HCT116 (cell line): ENCODE results near the gene TOM1L1. TPM values are rescaled to one million over a fixed set of nuclear protein-coding genes. Genes with fewer than 3 reads are reported as not detected.

Experiments used
- ATAC-seq: fragments of 200-7000 bp; cut with Tn5 transposase; 2 replicates; pipeline ENCODE4 v1.9.1; 2020; ENCODE audit warnings: mild to moderate bottlenecking, moderate library complexity
- BruUV-seq: library from RNA; stranded (reverse); fragments of 400-500 nt; replicated peaks from 2 replicates; lab custom pipeline; 2021; lab: Mats Ljungman, UMichigan
- CTCF ChIA-PET: fragments of 300-600 bp; sonication (Branson Sonifier 250); formaldehyde crosslinking; loops from one replicate; lab custom pipeline; 2021; ENCODE audit warnings: antibody characterized with exemption; lab: Charles Lee
- POLR2A ChIA-PET: fragments of 300-600, 350-600 bp; sonication (Branson Sonifier 250); formaldehyde crosslinking; loops from one replicate; lab custom pipeline; 2021; ENCODE audit warnings: antibody characterized with exemption; lab: Charles Lee
- RAD21 ChIA-PET, 2 experiments: fragments of 300-600 bp; sonication (Branson Sonifier 250); formaldehyde crosslinking; loops; one replicate each; lab custom pipeline; 2023; ENCODE audit warnings: low total read pairs in 2 of 2; ENCODE audit not compliant: uncharacterized antibody in 2 of 2, unreplicated experiment in 2 of 2, low non-redundant PET in 1 of 2; lab: Charles Lee
- DNase-seq: peaks from one replicate; pipeline ENCODE4 v3.0.0-alpha.2; 2010; ENCODE audit warnings: low read depth, low spot score
- H2AFZ ChIP-seq: fragments of 200-600 bp; shearing (Covaris generic), sonication (generic); 2 replicates; pipeline ENCODE4 v1.6.1; 2017; ENCODE audit warnings: low read depth, mixed run types, mixed read lengths, antibody characterized with exemption, low read length; ENCODE audit not compliant: poor library complexity, severe bottlenecking
- H3K27ac ChIP-seq: 2 replicates; pipeline ENCODE4 v1.5.1; 2012; ENCODE audit warnings: low read depth, low read length
- H3K27me3 ChIP-seq: fragments of 200-600 bp; sonication (generic); 2 replicates; pipeline ENCODE4 v1.6.1; 2016; ENCODE audit warnings: mixed run types, low read length, mixed read lengths; ENCODE audit not compliant: insufficient read depth
- H3K36me3 ChIP-seq, 2 experiments: fragments of 200-500 bp in 1 of 2; fragments of 200-600 bp in 1 of 2; sonication (Bioruptor generic) in 1 of 2; sonication (generic) in 1 of 2; 2 replicates each; pipeline versions ENCODE4 v1.5.1 to v1.6.1; 2014 to 2016; ENCODE audit warnings: low read length in 2 of 2, inconsistent platforms in 1 of 2, mixed read lengths in 1 of 2, mixed run types in 1 of 2; ENCODE audit not compliant: insufficient read depth in 2 of 2, control insufficient read depth in 1 of 2
- H3K4me1 ChIP-seq, 2 experiments: fragments of 200-600 bp in 1 of 2; sonication (generic) in 1 of 2; 2 replicates each; pipeline versions ENCODE4 v1.5.1 to v1.6.1; 2012 to 2017; ENCODE audit warnings: low read length in 2 of 2, inconsistent platforms in 1 of 2, mild to moderate bottlenecking in 1 of 2, mixed read lengths in 1 of 2, mixed run types in 1 of 2, moderate library complexity in 1 of 2; ENCODE audit not compliant: insufficient read depth in 2 of 2, control insufficient read depth in 1 of 2
- H3K4me2 ChIP-seq: fragments of 200-600 bp; sonication (generic); 2 replicates; pipeline ENCODE4 v1.6.1; 2017; ENCODE audit warnings: mixed run types, low read length, mixed read lengths
- H3K4me3 ChIP-seq, 2 experiments: fragments of 200-600 bp in 1 of 2; sonication (generic) in 1 of 2; replicated peaks in 1 of 2; 2 replicates each; pipeline ENCODE4 v1.5.1; 2011 to 2016; ENCODE audit warnings: low read length in 2 of 2, control low read depth in 1 of 2, low read depth in 1 of 2, mild to moderate bottlenecking in 1 of 2, mixed read lengths in 1 of 2, mixed run types in 1 of 2
- H3K79me2 ChIP-seq: fragments of 200-600 bp; sonication (generic); 2 replicates; pipeline ENCODE4 v1.6.1; 2017; ENCODE audit warnings: mild to moderate bottlenecking, mixed run types, low read length, moderate library complexity, mixed read lengths; ENCODE audit not compliant: insufficient read depth
- H3K9ac ChIP-seq: fragments of 200-600 bp; sonication (generic); 2 replicates; pipeline ENCODE4 v1.6.1; 2016; ENCODE audit warnings: low read length, mixed read lengths
- H3K9me2 ChIP-seq: fragments of 200-600 bp; sonication (generic), shearing (Covaris generic); 2 replicates; pipeline ENCODE4 v1.6.1; 2017; ENCODE audit warnings: mixed run types, mild to moderate bottlenecking, moderate library complexity; ENCODE audit not compliant: insufficient read depth
- H3K9me3 ChIP-seq, 2 experiments: fragments of 200-500 bp in 1 of 2; fragments of 200-600 bp in 1 of 2; sonication (Bioruptor generic) in 1 of 2; sonication (generic) in 1 of 2; 2 replicates each; pipeline ENCODE4 v1.6.1; 2014 to 2017; ENCODE audit warnings: low read length in 2 of 2, mixed read lengths in 2 of 2, inconsistent platforms in 1 of 2, low read depth in 1 of 2, mild to moderate bottlenecking in 1 of 2, mixed run types in 1 of 2, moderate library complexity in 1 of 2; ENCODE audit not compliant: control insufficient read depth in 1 of 2, insufficient read depth in 1 of 2
- H4K20me1 ChIP-seq: fragments of 200-600 bp; sonication (generic), shearing (Covaris generic); 2 replicates; pipeline ENCODE4 v1.6.1; 2017; ENCODE audit warnings: mixed run types, mild to moderate bottlenecking, moderate library complexity; ENCODE audit not compliant: insufficient read depth
- CBX3 ChIP-seq: IDR thresholded peaks from 2 replicates; pipeline ENCODE4 v1.6.1; 2012; ENCODE audit warnings: low read depth
- EGR1 ChIP-seq: IDR thresholded peaks from 2 replicates; pipeline ENCODE4 v1.6.1; 2012; ENCODE audit warnings: low read depth
- JUND ChIP-seq: IDR thresholded peaks from 2 replicates; pipeline ENCODE4 v1.6.1; 2012
- POLR2A ChIP-seq: IDR thresholded peaks from 2 replicates; pipeline ENCODE4 v1.7.0; 2011; ENCODE audit warnings: borderline replicate concordance; ENCODE audit not compliant: insufficient read depth, insufficient read length; ENCODE audit errors: extremely low read depth
- REST ChIP-seq: IDR thresholded peaks from 2 replicates; pipeline ENCODE4 v1.6.1; 2012; ENCODE audit warnings: low read depth
- SIN3A ChIP-seq: IDR thresholded peaks from 2 replicates; pipeline ENCODE4 v1.6.1; 2012; ENCODE audit warnings: low read depth
- TCF7L2 ChIP-seq: IDR thresholded peaks from 2 replicates; pipeline ENCODE4 v1.7.0; 2011; ENCODE audit warnings: borderline replicate concordance, inconsistent platforms; ENCODE audit not compliant: insufficient read depth, insufficient read length; ENCODE audit errors: extremely low read depth
- ZNF274 ChIP-seq: fragments of 200-500 bp; sonication (Bioruptor generic); IDR thresholded peaks from 2 replicates; pipeline ENCODE4 v1.6.1; 2014; ENCODE audit warnings: mild to moderate bottlenecking, low read depth, low read length, inconsistent platforms
- intact Hi-C: fragments of 100-400 bp; cut with micrococcal nuclease; formaldehyde crosslinking; loops from 2 replicates; pipeline ENCODE4 v1.10.0; 2022
- total RNA-seq: library from RNA; stranded (reverse); gene quantifications from one replicate; pipeline ENCODE4 v1.2.1, GENCODE V29; 2021; ENCODE audit not compliant: unreplicated experiment
- TF ChIP-seq, protein P1 (sequence below): IDR thresholded peaks from 2 replicates; pipeline ENCODE4 v1.6.1; 2011; ENCODE audit warnings: mild to moderate bottlenecking, low read length, moderate library complexity; ENCODE audit not compliant: insufficient replicate concordance; ENCODE audit errors: extremely low read depth

TOM1L1 gene
- total RNA-seq, 1 experiment from 2014 or later: 70.8 TPM

GRCh38 chr17:54969658-54970572 lies 69.3 kb downstream of the TOM1L1 start:
- ATAC-seq: no peak
- Histone ChIP-seq H3K4me2 (peak overlapping the region; percentile 91), H4K20me1 (no peaks in the 10 kb centered on the region), H3K36me3 (peaks cover under 1 to 6% of the 10 kb centered on the region in 2 experiments; a peak in 2 of 4 replicates), H2AFZ (no peak overlapping the region), H3K4me1 (peaks cover 3 to 16% of the 10 kb centered on the region in 2 experiments; a peak in 3 of 4 replicates), H3K9me2 (no peaks in the 10 kb centered on the region), H3K79me2 (peaks cover 68% of the 10 kb centered on the region), H3K27ac (peak overlapping the region; percentile 73; the same call in 1 of the 2 replicates), H3K27me3 (no peaks in the 10 kb centered on the region), H3K9me3 (no peaks in the 10 kb centered on the region), H3K4me3 (peak overlapping the region; percentile 94 to 97), H3K9ac (peak overlapping the region; percentile 87)
- RAD21 ChIA-PET: no interaction called here
- BruUV-seq: no TSS peak
- intact Hi-C loops: loop anchor here (2.0 kb wide), 1 partner anchor 69 kb away; the partner anchor contains the start of gene TOM1L1
- TF ChIP-seq TCF7L2 (no peak), SIN3A (0 out of 2 replicates have a peak, but pooled peaks have one; percentile 10)
- no peak for DNase-seq
- POLR2A ChIA-PET: no interaction called here
- CTCF ChIA-PET: interaction anchor here (1.0 kb wide), 1 partner anchor 544 kb away, joined by 3 read pairs; no protein-coding TSS in a partner anchor

- no TSS peak for BruUV-seq
- intact Hi-C loops: no loop called here
- no peaks in the 10 kb centered on the region for H3K36me3 ChIP-seq
- H2AFZ ChIP-seq: no peak overlapping the region
- DNase-seq (no peak), ATAC-seq (no peak)
- no peaks in the 10 kb centered on the region for H3K9me3 ChIP-seq
- H3K4me3 ChIP-seq: no peak overlapping the region
- CTCF ChIA-PET: no interaction called here
- no peaks in the 10 kb centered on the region for H4K20me1 ChIP-seq
- no peak overlapping the region for H3K27ac ChIP-seq
- no peak overlapping the region for H3K4me2 ChIP-seq
- no peak overlapping the region for H3K9ac ChIP-seq
- H3K9me2 ChIP-seq: no peaks in the 10 kb centered on the region
- TF ChIP-seq CBX3: no peak
- TF ChIP-seq ZNF274: no peak
- no peak for TF ChIP-seq POLR2A
- TF ChIP-seq, protein P1, sequence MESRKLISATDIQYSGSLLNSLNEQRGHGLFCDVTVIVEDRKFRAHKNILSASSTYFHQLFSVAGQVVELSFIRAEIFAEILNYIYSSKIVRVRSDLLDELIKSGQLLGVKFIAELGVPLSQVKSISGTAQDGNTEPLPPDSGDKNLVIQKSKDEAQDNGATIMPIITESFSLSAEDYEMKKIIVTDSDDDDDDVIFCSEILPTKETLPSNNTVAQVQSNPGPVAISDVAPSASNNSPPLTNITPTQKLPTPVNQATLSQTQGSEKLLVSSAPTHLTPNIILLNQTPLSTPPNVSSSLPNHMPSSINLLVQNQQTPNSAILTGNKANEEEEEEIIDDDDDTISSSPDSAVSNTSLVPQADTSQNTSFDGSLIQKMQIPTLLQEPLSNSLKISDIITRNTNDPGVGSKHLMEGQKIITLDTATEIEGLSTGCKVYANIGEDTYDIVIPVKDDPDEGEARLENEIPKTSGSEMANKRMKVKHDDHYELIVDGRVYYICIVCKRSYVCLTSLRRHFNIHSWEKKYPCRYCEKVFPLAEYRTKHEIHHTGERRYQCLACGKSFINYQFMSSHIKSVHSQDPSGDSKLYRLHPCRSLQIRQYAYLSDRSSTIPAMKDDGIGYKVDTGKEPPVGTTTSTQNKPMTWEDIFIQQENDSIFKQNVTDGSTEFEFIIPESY: no peak
- TF ChIP-seq SIN3A: no peak
- TF ChIP-seq REST: no peak
- TF ChIP-seq EGR1: no peak
- no peak for TF ChIP-seq TCF7L2
- no peak for TF ChIP-seq JUND
- RAD21 ChIA-PET: no interaction called here
- H3K4me1 ChIP-seq: peaks cover 3 to 16% of the 10 kb centered on the region in 2 experiments; a peak in 3 of 4 replicates
- no peaks in the 10 kb centered on the region for H3K27me3 ChIP-seq
- POLR2A ChIA-PET: no interaction called here
- peaks cover 56% of the 10 kb centered on the region for H3K79me2 ChIP-seq
Observed at GRCh38 chr17:54971147-54971546, 70.5 kb downstream of the TOM1L1 start.
